Measurements from ENCODE around the gene RBL2.

- TF ChIP-seq EZH2 (IDR thresholded peaks at IDR 0.05; ENCODE audit: low read length) (no peak), CTCF (optimal IDR thresholded peaks at IDR 0.05 in 1 of 3, IDR thresholded peaks at IDR 0.05 in 1 of 3, conservative IDR thresholded peaks at IDR 0.05 in 1 of 3; ENCODE audit: extremely low read depth in 1 of 3, insufficient read depth in 2 of 3, low read length in 3 of 3) (no peak)
Observed at GRCh38 chr16:53494636-53495035, 60.4 kb downstream of the RBL2 start.
